ENCODE data around the gene CASTOR1.

GRCh38 chr22:30294066-30294465, 4.8 kb upstream of the CASTOR1 start:
- no peak for TF ChIP-seq CTCF (IDR thresholded peaks at IDR 0.05)
- no peak for TF ChIP-seq POLR2A (IDR thresholded peaks at IDR 0.05)

All from thyroid gland (tissue), 4 donors.